OCI-LY1 (cell line): Measurements from ENCODE around the gene ALX4.

ENCODE experiments used
- EZH2 ChIP-seq: fragments of 200-600 bp; sonication (generic), shearing (Covaris generic); IDR thresholded peaks from 2 replicates; pipeline ENCODE4 v1.8.0; 2017; ENCODE audit warnings: borderline replicate concordance, mixed run types, mild to moderate bottlenecking, antibody characterized with exemption, low read length, moderate library complexity, mixed read lengths
- TF ChIP-seq, protein P1 (sequence below): fragments of 200-600 bp; sonication (generic), shearing (Covaris generic); IDR thresholded peaks from 2 replicates; pipeline ENCODE4 v1.5.1; 2017; ENCODE audit warnings: mild to moderate bottlenecking, antibody characterized with exemption, low read length, moderate library complexity, mixed read lengths

DNA sequence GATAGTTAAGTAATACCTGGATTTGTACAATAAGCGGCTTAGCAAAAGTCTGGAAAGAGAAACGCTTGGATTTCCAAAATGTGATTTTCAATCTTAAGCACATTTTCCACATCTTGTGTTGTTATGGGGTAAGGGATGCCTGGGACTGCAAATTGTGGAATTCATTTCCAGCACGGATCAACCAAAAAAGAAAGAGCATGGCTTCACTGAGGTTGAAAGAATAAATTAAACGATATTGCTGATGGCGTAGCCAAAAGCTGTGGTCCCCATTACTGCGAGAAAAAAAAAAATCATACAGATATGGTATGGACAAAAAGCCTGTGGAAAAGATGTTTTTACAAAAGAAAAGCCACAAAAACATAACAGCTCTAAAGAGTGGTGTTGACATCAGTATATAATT is 26.0 kb upstream of the ALX4 start:
- TF ChIP-seq, protein P1, sequence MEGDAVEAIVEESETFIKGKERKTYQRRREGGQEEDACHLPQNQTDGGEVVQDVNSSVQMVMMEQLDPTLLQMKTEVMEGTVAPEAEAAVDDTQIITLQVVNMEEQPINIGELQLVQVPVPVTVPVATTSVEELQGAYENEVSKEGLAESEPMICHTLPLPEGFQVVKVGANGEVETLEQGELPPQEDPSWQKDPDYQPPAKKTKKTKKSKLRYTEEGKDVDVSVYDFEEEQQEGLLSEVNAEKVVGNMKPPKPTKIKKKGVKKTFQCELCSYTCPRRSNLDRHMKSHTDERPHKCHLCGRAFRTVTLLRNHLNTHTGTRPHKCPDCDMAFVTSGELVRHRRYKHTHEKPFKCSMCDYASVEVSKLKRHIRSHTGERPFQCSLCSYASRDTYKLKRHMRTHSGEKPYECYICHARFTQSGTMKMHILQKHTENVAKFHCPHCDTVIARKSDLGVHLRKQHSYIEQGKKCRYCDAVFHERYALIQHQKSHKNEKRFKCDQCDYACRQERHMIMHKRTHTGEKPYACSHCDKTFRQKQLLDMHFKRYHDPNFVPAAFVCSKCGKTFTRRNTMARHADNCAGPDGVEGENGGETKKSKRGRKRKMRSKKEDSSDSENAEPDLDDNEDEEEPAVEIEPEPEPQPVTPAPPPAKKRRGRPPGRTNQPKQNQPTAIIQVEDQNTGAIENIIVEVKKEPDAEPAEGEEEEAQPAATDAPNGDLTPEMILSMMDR = no peak
- no peak for TF ChIP-seq EZH2
